Measurements from ENCODE around the gene PTPN2.

- no peak for TF ChIP-seq NFE2L2 (IDR thresholded peaks at IDR 0.05; ENCODE audit: low read depth, low read length)
- TF ChIP-seq CTCF (conservative IDR thresholded peaks at IDR 0.05; ENCODE audit: low read depth, low read length), result no peak
- TF ChIP-seq POLR2A (IDR thresholded peaks at IDR 0.05; ENCODE audit: low read depth, low read length), result peak; percentile 98
- no peak for TF ChIP-seq RAD21 (IDR thresholded peaks at IDR 0.05; ENCODE audit: low read length)
- TF ChIP-seq MAFK (IDR thresholded peaks at IDR 0.05; ENCODE audit: low read depth, low read length), result no peak
- no peak for TF ChIP-seq RFX5 (IDR thresholded peaks at IDR 0.05; ENCODE audit: low read depth, low read length)
- TF ChIP-seq USF2 (IDR thresholded peaks at IDR 0.05; ENCODE audit: low read depth, low read length), result no peak
- peak; percentile 55; the same call in 1 of the 2 replicates for TF ChIP-seq MXI1 (IDR thresholded peaks at IDR 0.05; ENCODE audit: borderline replicate concordance, low read depth, low read length)
These were observed at the start of gene PTPN2 for GRCh38 chr18:12883684-12884405.
